IMR-90 (cell line): ENCODE results near the gene HOXD8. TPM values are rescaled to one million over a fixed set of nuclear protein-coding genes. Genes with fewer than 3 reads are reported as not detected.

Experiments
- ATAC-seq: fragments of 200-7000 bp; cut with Tn5 transposase; 2 replicates; pipeline ENCODE4 v1.9.1; 2020; ENCODE audit warnings: low read depth, mild to moderate bottlenecking, moderate library complexity
- BruUV-seq: library from RNA; stranded (reverse); fragments of 400-500 nt; replicated peaks from 2 replicates; lab custom pipeline; 2021; lab: Mats Ljungman, UMichigan
- CTCF ChIA-PET: fragments of 300-600 bp; formaldehyde crosslinking; extraction: SDS; loops from one replicate; lab custom pipeline; 2021; ENCODE audit warnings: antibody characterized with exemption; lab: Yijun Ruan, JAX
- POLR2A ChIA-PET: fragments of 300-600 bp; sonication (Branson Sonifier 250); formaldehyde crosslinking; loops from one replicate; lab custom pipeline; 2022; ENCODE audit warnings: antibody characterized with exemption; ENCODE audit not compliant: unreplicated experiment; lab: Charles Lee
- DNase-seq: peaks from one replicate; pipeline ENCODE4 v3.0.0; 2013
- H2AFZ ChIP-seq: replicated peaks from 2 replicates; pipeline ENCODE3; 2013; ENCODE audit warnings: low read length, mild to moderate bottlenecking; ENCODE audit not compliant: poor library complexity
- H2AK5ac ChIP-seq: 2 replicates; pipeline ENCODE4 v1.6.1; 2013; ENCODE audit warnings: low read depth, low read length, inconsistent platforms
- H2AK9ac ChIP-seq: replicated peaks from 2 replicates; pipeline ENCODE3; 2013; ENCODE audit warnings: mild to moderate bottlenecking, low read depth, low read length, moderate library complexity; ENCODE audit not compliant: poor library complexity
- H2BK120ac ChIP-seq: 2 replicates; pipeline ENCODE4 v1.6.1; 2013; ENCODE audit warnings: low read depth, low read length, inconsistent platforms
- H2BK15ac ChIP-seq: 3 replicates; pipeline ENCODE4 v1.6.1; 2013; ENCODE audit warnings: low read depth, low read length, inconsistent platforms
- H2BK20ac ChIP-seq: 2 replicates; pipeline ENCODE4 v1.6.1; 2013; ENCODE audit warnings: low read depth, mild to moderate bottlenecking, inconsistent platforms, low read length, moderate library complexity
- H2BK5ac ChIP-seq: 2 replicates; pipeline ENCODE4 v1.6.1; 2013; ENCODE audit warnings: mild to moderate bottlenecking, low read depth, low read length, inconsistent platforms; ENCODE audit not compliant: poor library complexity, severe bottlenecking
- H3K14ac ChIP-seq: replicated peaks from 2 replicates; pipeline ENCODE4 v1.6.1; 2013; ENCODE audit warnings: low read depth, low read length, inconsistent platforms
- H3K18ac ChIP-seq: 2 replicates; pipeline ENCODE4 v1.6.1; 2013; ENCODE audit warnings: low read depth, low read length, control low read depth
- H3K23ac ChIP-seq: 2 replicates; pipeline ENCODE4 v1.6.1; 2013; ENCODE audit warnings: low read depth, low read length, inconsistent platforms
- H3K27ac ChIP-seq: 2 replicates; pipeline ENCODE4 v1.5.1; 2013; ENCODE audit warnings: mild to moderate bottlenecking, control low read depth, low read length; ENCODE audit not compliant: insufficient read depth
- H3K27me3 ChIP-seq: 2 replicates; pipeline ENCODE4 v1.6.1; 2013; ENCODE audit warnings: low read length; ENCODE audit not compliant: control insufficient read depth, insufficient read depth
- H3K36me3 ChIP-seq: 2 replicates; pipeline ENCODE4 v1.6.1; 2013; ENCODE audit warnings: low read length, mixed read lengths; ENCODE audit not compliant: control insufficient read depth, insufficient read depth
- H3K4ac ChIP-seq: 2 replicates; pipeline ENCODE4 v1.6.1; 2013; ENCODE audit warnings: low read depth, low read length, inconsistent platforms
- H3K4me1 ChIP-seq: 2 replicates; pipeline ENCODE4 v1.6.1; 2013; ENCODE audit warnings: low read length, mixed read lengths; ENCODE audit not compliant: control insufficient read depth, insufficient read depth
- H3K4me2 ChIP-seq: 2 replicates; pipeline ENCODE4 v1.6.1; 2013; ENCODE audit warnings: low read depth, mild to moderate bottlenecking, control low read depth, low read length, moderate library complexity
- H3K4me3 ChIP-seq: 2 replicates; pipeline ENCODE4 v1.5.1; 2013; ENCODE audit warnings: low read depth, mild to moderate bottlenecking, control low read depth, low read length, moderate library complexity; ENCODE audit not compliant: insufficient read depth
- H3K56ac ChIP-seq: 2 replicates; pipeline ENCODE4 v1.6.1; 2013; ENCODE audit warnings: low read length, inconsistent platforms; ENCODE audit not compliant: insufficient read depth; ENCODE audit errors: extremely low read depth
- H3K79me1 ChIP-seq, 2 experiments: 2 replicates each; pipeline ENCODE4 v1.6.1; 2013; ENCODE audit warnings: low read length in 2 of 2, inconsistent platforms in 1 of 2, low read depth in 1 of 2
- H3K9ac ChIP-seq: 2 replicates; pipeline ENCODE4 v1.6.1; 2013; ENCODE audit warnings: low read depth, low read length, control low read depth
- H3K9me1 ChIP-seq: 2 replicates; pipeline ENCODE4 v1.6.1; 2013; ENCODE audit warnings: low read length, inconsistent platforms; ENCODE audit not compliant: insufficient read depth
- H3K9me3 ChIP-seq: 2 replicates; pipeline ENCODE4 v1.6.1; 2013; ENCODE audit warnings: low read length; ENCODE audit not compliant: control insufficient read depth, insufficient read depth
- H4K20me1 ChIP-seq: 2 replicates; pipeline ENCODE4 v1.6.1; 2013; ENCODE audit warnings: low read length, inconsistent platforms; ENCODE audit not compliant: insufficient read depth
- H4K5ac ChIP-seq: 2 replicates; pipeline ENCODE4 v1.6.1; 2013; ENCODE audit warnings: mild to moderate bottlenecking, low read depth, low read length, control low read depth
- H4K8ac ChIP-seq, 2 experiments: 2 replicates each; pipeline ENCODE4 v1.6.1; 2013; ENCODE audit warnings: low read depth in 2 of 2, low read length in 2 of 2, control low read depth in 1 of 2, inconsistent platforms in 1 of 2
- H4K91ac ChIP-seq: 2 replicates; pipeline ENCODE4 v1.6.1; 2013; ENCODE audit warnings: low read depth, low read length, inconsistent platforms; ENCODE audit not compliant: insufficient read depth
- BHLHE40 ChIP-seq: fragments of 150-350 bp; IDR thresholded peaks from 2 replicates; pipeline ENCODE4 v1.6.1; 2016; ENCODE audit warnings: mild to moderate bottlenecking, low read depth, low read length
- CEBPB ChIP-seq: IDR thresholded peaks from 2 replicates; pipeline ENCODE4 v1.6.1; 2012; ENCODE audit warnings: low read depth, low read length, improper control_type of control experiment
- CHD1 ChIP-seq: IDR thresholded peaks from 2 replicates; pipeline ENCODE4 v1.6.1; 2012; ENCODE audit warnings: low read depth, low read length, improper control_type of control experiment
- FOS ChIP-seq: fragments of 150-350 bp; IDR thresholded peaks from 2 replicates; pipeline ENCODE4 v1.6.1; 2016; ENCODE audit warnings: low read depth, low read length
- MAFK ChIP-seq: IDR thresholded peaks from 2 replicates; pipeline ENCODE4 v1.6.1; 2012; ENCODE audit warnings: low read depth, low read length, improper control_type of control experiment
- MAZ ChIP-seq: IDR thresholded peaks from 2 replicates; pipeline ENCODE4 v1.6.1; 2012; ENCODE audit warnings: low read depth, mild to moderate bottlenecking, low read length, improper control_type of control experiment, moderate library complexity, borderline replicate concordance
- MXI1 ChIP-seq: IDR thresholded peaks from 2 replicates; pipeline ENCODE4 v1.6.1; 2012; ENCODE audit warnings: low read depth, mild to moderate bottlenecking, low read length, moderate library complexity, borderline replicate concordance
- NFE2L2 ChIP-seq: fragments of 150-350 bp; IDR thresholded peaks from 2 replicates; pipeline ENCODE4 v1.6.1; 2016; ENCODE audit warnings: low read depth, mild to moderate bottlenecking, low read length
- POLR2A ChIP-seq: IDR thresholded peaks from 2 replicates; pipeline ENCODE4 v1.6.1; 2012; ENCODE audit warnings: mild to moderate bottlenecking, low read depth, low read length
- RAD21 ChIP-seq: IDR thresholded peaks from 2 replicates; pipeline ENCODE4 v1.6.1; 2012; ENCODE audit warnings: low read length, improper control_type of control experiment
- RCOR1 ChIP-seq: IDR thresholded peaks from 2 replicates; pipeline ENCODE4 v1.6.1; 2012; ENCODE audit warnings: mild to moderate bottlenecking, low read length, improper control_type of control experiment; ENCODE audit not compliant: insufficient replicate concordance
- RFX5 ChIP-seq: IDR thresholded peaks from 2 replicates; pipeline ENCODE4 v1.8.0; 2012; ENCODE audit warnings: low read depth, mild to moderate bottlenecking, low read length, moderate library complexity
- SMC3 ChIP-seq: fragments of 150-350 bp; IDR thresholded peaks from 2 replicates; pipeline ENCODE4 v1.6.1; 2016; ENCODE audit warnings: low read depth, mild to moderate bottlenecking, antibody characterized with exemption, low read length, moderate library complexity
- USF2 ChIP-seq: fragments of 150-350 bp; IDR thresholded peaks from 2 replicates; pipeline ENCODE4 v1.6.1; 2017; ENCODE audit warnings: mild to moderate bottlenecking, antibody characterized with exemption, low read length, low read depth
- WGBS, 2 experiments: methylation state at CpG; one replicate each; pipeline versions ENCODE4 v1.1.5 to v1.1.7; 2013; ENCODE audit warnings: missing lambda C conversion rate in 2 of 2; ENCODE audit not compliant: insufficient read length in 1 of 2; ENCODE audit errors: extremely low coverage in 2 of 2; 5-methylcytosine and 5-hydroxymethylcytosine counted together
- dilution Hi-C: fragments of 300-500 bp; cut with HindIII; formaldehyde crosslinking; loops from one replicate; pipeline ENCODE4 v1.14.3; 2018; ENCODE audit warnings: low sequenced_read_pairs; ENCODE audit not compliant: unreplicated experiment
- in situ Hi-C: fragments of 300-500 bp; cut with MboI; formaldehyde crosslinking; loops from 3 replicates; pipeline ENCODE4 v1.14.3; 2019; ENCODE audit warnings: low sequenced_read_pairs, inconsistent platforms, mixed read lengths
- intact Hi-C: fragments of 100-400 bp; cut with micrococcal nuclease; formaldehyde crosslinking; loops from 2 replicates; pipeline ENCODE4 v1.10.0; 2022
- polyA plus RNA-seq, 3 experiments: library from polyadenylated mRNA; depleted of rRNA; stranded (reverse); fragments of >200 nt; gene quantifications; 2 replicates each; pipeline ENCODE4 v1.2.3, GENCODE V29; 2012; ENCODE audit warnings: low replicate concordance in 1 of 3
- total RNA-seq: library from RNA; depleted of rRNA; stranded (reverse); fragments of >200 nt; gene quantifications from 2 replicates; pipeline ENCODE4 v1.2.3, GENCODE V29; 2012
- TF ChIP-seq, protein P1 (sequence below): fragments of 150-350 bp; IDR thresholded peaks from 2 replicates; pipeline ENCODE4 v1.6.1; 2016; ENCODE audit warnings: low read depth, mild to moderate bottlenecking, low read length, moderate library complexity, borderline replicate concordance
- TF ChIP-seq, protein P2 (sequence below): conservative IDR thresholded peaks from 2 replicates; pipeline ENCODE4 v1.5.1; 2012; ENCODE audit warnings: mild to moderate bottlenecking, low read depth, low read length, improper control_type of control experiment

Gene HOXD8
- total and polyA plus RNA-seq, 2 of the 4 experiments (the other 2 are of a cell fraction): not detected

GRCh38 chr2:176158855-176159662, 29.6 kb downstream of the HOXD8 start:
- CTCF ChIA-PET: no interaction called here

More at GRCh38 chr2:176158855-176159662, 29.6 kb downstream of the HOXD8 start:
- Histone ChIP-seq H2AK9ac (no peak overlapping the region), H3K23ac (no peak overlapping the region), H3K14ac (no peak overlapping the region), H2BK120ac (no peak overlapping the region), H2BK20ac (no peak overlapping the region), H3K9me3 (peaks cover 21% of the 10 kb centered on the region), H3K4me3 (no peak overlapping the region), H3K27ac (no peak overlapping the region), H3K4ac (no peak overlapping the region), H3K79me1 (no peaks in the 10 kb centered on the region), H2BK15ac (no peak overlapping the region), H2AFZ (no peak overlapping the region), H3K4me1 (no peaks in the 10 kb centered on the region), H3K27me3 (peaks cover 96% of the 10 kb centered on the region), H3K18ac (no peak overlapping the region), H4K91ac (no peak overlapping the region), H2AK5ac (no peak overlapping the region), H4K20me1 (no peaks in the 10 kb centered on the region), H3K56ac (no peak overlapping the region), H3K9me1 (no peaks in the 10 kb centered on the region), H4K5ac (no peak overlapping the region), H2BK5ac (no peak overlapping the region), H3K9ac (no peak overlapping the region), H4K8ac (no peak overlapping the region), H3K4me2 (no peak overlapping the region), H3K36me3 (no peaks in the 10 kb centered on the region)
- intact Hi-C loops (no loop called here), in situ Hi-C loops (no loop called here), dilution Hi-C loops (no loop called here)
- DNase-seq (no peak), ATAC-seq (no peak)
- POLR2A ChIA-PET: no interaction called here
- BruUV-seq: no TSS peak
- WGBS, 2 experiments: 0% methylated on average over 1 of the region's 39 CpGs; no CpG with 5 or more reads in 1 of the 2 experiments
- TF ChIP-seq MAFK: no peak
- no peak for TF ChIP-seq CEBPB
- TF ChIP-seq BHLHE40: no peak
- no peak for TF ChIP-seq FOS
- no peak for TF ChIP-seq SMC3
- no peak for TF ChIP-seq CHD1
- no peak for TF ChIP-seq MAZ
- no peak for TF ChIP-seq USF2
- TF ChIP-seq, protein P1, sequence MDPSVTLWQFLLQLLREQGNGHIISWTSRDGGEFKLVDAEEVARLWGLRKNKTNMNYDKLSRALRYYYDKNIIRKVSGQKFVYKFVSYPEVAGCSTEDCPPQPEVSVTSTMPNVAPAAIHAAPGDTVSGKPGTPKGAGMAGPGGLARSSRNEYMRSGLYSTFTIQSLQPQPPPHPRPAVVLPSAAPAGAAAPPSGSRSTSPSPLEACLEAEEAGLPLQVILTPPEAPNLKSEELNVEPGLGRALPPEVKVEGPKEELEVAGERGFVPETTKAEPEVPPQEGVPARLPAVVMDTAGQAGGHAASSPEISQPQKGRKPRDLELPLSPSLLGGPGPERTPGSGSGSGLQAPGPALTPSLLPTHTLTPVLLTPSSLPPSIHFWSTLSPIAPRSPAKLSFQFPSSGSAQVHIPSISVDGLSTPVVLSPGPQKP: no peak
- no peak for TF ChIP-seq NFE2L2
- TF ChIP-seq RAD21: no peak
- TF ChIP-seq MXI1: no peak
- no peak for TF ChIP-seq RCOR1
- no peak for TF ChIP-seq POLR2A
- TF ChIP-seq, protein P2, sequence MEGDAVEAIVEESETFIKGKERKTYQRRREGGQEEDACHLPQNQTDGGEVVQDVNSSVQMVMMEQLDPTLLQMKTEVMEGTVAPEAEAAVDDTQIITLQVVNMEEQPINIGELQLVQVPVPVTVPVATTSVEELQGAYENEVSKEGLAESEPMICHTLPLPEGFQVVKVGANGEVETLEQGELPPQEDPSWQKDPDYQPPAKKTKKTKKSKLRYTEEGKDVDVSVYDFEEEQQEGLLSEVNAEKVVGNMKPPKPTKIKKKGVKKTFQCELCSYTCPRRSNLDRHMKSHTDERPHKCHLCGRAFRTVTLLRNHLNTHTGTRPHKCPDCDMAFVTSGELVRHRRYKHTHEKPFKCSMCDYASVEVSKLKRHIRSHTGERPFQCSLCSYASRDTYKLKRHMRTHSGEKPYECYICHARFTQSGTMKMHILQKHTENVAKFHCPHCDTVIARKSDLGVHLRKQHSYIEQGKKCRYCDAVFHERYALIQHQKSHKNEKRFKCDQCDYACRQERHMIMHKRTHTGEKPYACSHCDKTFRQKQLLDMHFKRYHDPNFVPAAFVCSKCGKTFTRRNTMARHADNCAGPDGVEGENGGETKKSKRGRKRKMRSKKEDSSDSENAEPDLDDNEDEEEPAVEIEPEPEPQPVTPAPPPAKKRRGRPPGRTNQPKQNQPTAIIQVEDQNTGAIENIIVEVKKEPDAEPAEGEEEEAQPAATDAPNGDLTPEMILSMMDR: no peak
- no peak for TF ChIP-seq RFX5
